Nephron (organoid): ENCODE results near the gene CEP19.
"Not testable (repeated sequence)": the region's sequence is repeated elsewhere in the genome, so short reads cannot be mapped to it uniquely, and the experiment has no call there.

Experiments
- H3K27ac Mint-ChIP-seq, 3 experiments: 2 replicates each; pipeline ENCODE4 v1.8.0; 2020; ENCODE audit warnings: mixed read lengths in 3 of 3, mild to moderate bottlenecking in 2 of 3, moderate library complexity in 1 of 3
- H3K27me3 Mint-ChIP-seq: 2 replicates; pipeline ENCODE4 v1.8.0; 2021; ENCODE audit warnings: low read depth, mild to moderate bottlenecking, moderate library complexity, mixed read lengths
- H3K36me3 Mint-ChIP-seq: 2 replicates; pipeline ENCODE4 v1.8.0; 2020; ENCODE audit warnings: low read depth, mixed read lengths
- H3K4me1 Mint-ChIP-seq: 2 replicates; pipeline ENCODE4 v1.8.0; 2020; ENCODE audit warnings: mixed read lengths
- H3K4me3 Mint-ChIP-seq, 3 experiments: 2 replicates each; pipeline ENCODE4 v1.8.0; 2020; ENCODE audit warnings: mild to moderate bottlenecking in 3 of 3, mixed read lengths in 3 of 3, moderate library complexity in 2 of 3
- H3K9me3 Mint-ChIP-seq: 2 replicates; pipeline ENCODE4 v1.8.0; 2020; ENCODE audit warnings: mixed read lengths
- TF ChIP-seq, protein P1 (sequence below), 3 experiments: fragments of 200-600 bp; sonication (generic); IDR thresholded peaks; one replicate each; pipeline ENCODE4 v1.5.0; 2021; ENCODE audit warnings: antibody characterized with exemption in 3 of 3; ENCODE audit not compliant: unreplicated experiment in 3 of 3

Gene CEP19

DNA sequence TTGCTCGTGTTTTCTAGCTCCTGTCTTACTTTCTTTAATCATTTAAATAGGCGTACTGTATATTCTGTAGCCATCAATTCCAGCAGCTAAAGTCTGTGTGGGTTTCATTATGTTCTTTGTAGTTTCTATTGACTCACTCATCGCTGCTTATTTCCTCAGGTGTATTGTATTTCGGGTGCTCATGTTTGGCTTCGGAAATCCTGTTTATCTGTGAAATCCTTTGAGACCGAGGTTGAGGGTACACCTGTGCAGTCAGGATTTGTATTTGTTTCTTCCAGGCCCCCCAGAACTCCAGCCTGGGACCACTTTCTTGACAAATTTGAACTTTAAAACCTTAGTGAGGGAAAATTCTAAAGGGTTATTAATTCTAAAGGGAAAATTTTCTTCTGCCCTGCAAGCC lies 25.6 kb upstream of the CEP19 start:
- Mint-ChIP-seq H3K4me3 (no peak overlapping the region), H3K27ac (no peak overlapping the region)

DNA sequence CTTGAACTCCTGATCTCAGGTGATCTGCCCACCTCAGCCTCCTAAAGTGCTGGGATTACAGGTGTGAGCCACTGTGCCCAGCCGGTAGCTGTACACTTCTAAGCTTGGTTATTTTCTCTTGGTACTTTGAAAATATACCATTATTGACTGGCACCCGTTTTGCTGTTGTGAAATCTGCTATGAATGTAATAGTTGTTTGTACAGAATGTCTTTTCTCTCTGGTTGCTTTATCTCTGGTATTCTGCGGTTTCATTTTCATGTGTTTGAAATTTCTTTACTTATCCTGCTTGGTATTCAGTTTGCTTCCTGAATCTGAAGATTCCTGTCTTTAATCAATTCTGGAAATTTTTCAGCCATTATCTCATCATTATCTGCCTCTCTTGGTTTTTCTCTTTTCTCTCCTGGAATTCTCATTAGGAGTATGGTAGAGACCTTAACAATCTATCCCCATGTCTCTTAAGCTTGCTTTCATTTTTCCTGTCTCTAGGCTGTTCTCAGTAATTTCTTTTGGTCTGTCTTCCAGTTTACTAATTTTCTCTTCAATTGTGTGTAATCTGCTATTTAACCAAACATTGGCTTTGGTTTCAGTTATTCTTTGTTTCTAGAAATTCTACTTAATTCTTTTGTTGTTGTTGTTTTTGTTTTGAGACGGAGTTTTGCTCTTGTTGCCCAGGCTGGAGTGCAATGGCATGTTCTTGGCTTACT lies 24.8 kb upstream of the CEP19 start:
- TF ChIP-seq, protein P1, sequence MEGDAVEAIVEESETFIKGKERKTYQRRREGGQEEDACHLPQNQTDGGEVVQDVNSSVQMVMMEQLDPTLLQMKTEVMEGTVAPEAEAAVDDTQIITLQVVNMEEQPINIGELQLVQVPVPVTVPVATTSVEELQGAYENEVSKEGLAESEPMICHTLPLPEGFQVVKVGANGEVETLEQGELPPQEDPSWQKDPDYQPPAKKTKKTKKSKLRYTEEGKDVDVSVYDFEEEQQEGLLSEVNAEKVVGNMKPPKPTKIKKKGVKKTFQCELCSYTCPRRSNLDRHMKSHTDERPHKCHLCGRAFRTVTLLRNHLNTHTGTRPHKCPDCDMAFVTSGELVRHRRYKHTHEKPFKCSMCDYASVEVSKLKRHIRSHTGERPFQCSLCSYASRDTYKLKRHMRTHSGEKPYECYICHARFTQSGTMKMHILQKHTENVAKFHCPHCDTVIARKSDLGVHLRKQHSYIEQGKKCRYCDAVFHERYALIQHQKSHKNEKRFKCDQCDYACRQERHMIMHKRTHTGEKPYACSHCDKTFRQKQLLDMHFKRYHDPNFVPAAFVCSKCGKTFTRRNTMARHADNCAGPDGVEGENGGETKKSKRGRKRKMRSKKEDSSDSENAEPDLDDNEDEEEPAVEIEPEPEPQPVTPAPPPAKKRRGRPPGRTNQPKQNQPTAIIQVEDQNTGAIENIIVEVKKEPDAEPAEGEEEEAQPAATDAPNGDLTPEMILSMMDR (IDR thresholded peaks at IDR 0.05; ENCODE audit: unreplicated experiment in 3 of 3): no peak
- peaks cover 45% of the 10 kb centered on the region for H3K36me3 Mint-ChIP-seq
- H3K4me1 Mint-ChIP-seq: peaks cover 10% of the 10 kb centered on the region
- no peak overlapping the region for H3K27ac Mint-ChIP-seq
- H3K27me3 Mint-ChIP-seq: no peaks in the 10 kb centered on the region
- peaks cover 5% of the 10 kb centered on the region for H3K9me3 Mint-ChIP-seq
- no peak overlapping the region for H3K4me3 Mint-ChIP-seq

More for the DNA sequence above, 25.6 kb upstream of the CEP19 start:
- Mint-ChIP-seq H3K27me3 (no peaks in the 10 kb centered on the region), H3K4me1 (peaks cover 12% of the 10 kb centered on the region), H3K36me3 (peaks cover 44% of the 10 kb centered on the region), H3K9me3 (peaks cover 5% of the 10 kb centered on the region)
- TF ChIP-seq, protein P1 (IDR thresholded peaks at IDR 0.05; ENCODE audit: unreplicated experiment in 3 of 3): no peak

DNA sequence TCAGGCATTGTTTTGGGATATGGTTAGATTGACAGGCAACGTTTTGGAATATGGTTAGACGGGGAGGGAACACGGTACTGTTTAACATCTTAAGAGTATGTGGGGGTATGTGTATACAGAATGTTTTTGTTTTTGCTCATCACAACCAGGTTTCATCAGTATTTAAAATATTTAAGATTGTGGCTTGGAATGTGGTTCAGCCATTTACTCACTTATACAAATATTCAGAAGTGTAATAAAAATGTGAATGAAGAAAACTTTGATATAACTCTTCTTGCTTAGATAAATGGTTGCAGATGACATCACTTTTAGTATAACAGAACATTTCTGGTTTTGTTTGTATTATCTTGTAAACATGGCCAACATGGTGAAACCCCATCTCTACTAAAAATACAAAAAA lies 23.7 kb upstream of the CEP19 start:
- peak overlapping the region in 1 of 3 experiments; percentile 44 for H3K4me3 Mint-ChIP-seq
- H3K9me3 Mint-ChIP-seq: peaks cover 5% of the 10 kb centered on the region
- TF ChIP-seq, protein P1 (IDR thresholded peaks at IDR 0.05; ENCODE audit: unreplicated experiment in 3 of 3): no peak
- H3K36me3 Mint-ChIP-seq: peaks cover 52% of the 10 kb centered on the region
- H3K4me1 Mint-ChIP-seq: no peaks in the 10 kb centered on the region
- H3K27me3 Mint-ChIP-seq: no peaks in the 10 kb centered on the region
- H3K27ac Mint-ChIP-seq: no peak overlapping the region

DNA sequence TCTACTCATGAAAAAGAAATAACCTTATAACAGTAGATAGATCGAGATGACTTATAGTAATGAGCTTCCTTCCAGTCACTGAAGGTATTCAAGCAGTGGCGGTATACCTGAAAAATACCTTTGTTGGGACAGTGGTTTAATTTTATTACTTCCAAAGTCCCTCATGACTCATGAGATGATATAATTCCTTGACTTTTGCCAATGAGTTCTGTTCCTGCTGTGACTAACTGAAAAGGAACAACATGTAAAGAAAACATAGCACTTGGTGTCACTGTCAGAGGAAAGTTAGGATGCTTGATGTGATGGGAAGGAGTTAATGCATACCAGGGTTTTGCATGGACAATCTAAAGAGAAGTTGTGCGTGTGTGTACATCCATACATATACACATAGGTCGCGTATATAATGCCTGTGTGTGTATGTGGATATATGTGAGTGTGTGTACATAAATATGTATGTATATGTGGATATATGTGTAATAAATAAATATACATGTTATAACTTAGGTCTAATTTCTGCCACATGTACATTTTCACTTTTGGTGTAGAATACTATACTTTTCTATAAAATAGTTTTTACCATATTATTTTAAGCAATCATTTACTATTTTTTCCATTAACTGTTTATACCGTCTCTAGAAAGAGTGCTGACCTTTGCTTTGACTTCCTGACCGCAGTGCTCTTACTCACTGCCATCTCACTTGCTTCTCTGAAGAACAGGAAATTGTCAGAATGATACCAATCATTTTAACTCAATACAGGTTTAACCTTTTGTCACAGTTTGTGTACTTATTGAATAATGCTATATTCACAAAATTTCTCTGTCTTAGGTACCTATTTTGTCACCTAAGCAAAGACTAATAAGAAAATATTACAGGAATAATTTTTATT lies 15.0 kb upstream of the CEP19 start:
- Mint-ChIP-seq H3K9me3 (no peaks in the 10 kb centered on the region), H3K4me3 (no peak overlapping the region), H3K4me1 (no peaks in the 10 kb centered on the region), H3K36me3 (peaks cover 44% of the 10 kb centered on the region), H3K27ac (no peak overlapping the region), H3K27me3 (no peaks in the 10 kb centered on the region)
- TF ChIP-seq, protein P1 (IDR thresholded peaks at IDR 0.05; ENCODE audit: unreplicated experiment in 3 of 3): no peak

DNA sequence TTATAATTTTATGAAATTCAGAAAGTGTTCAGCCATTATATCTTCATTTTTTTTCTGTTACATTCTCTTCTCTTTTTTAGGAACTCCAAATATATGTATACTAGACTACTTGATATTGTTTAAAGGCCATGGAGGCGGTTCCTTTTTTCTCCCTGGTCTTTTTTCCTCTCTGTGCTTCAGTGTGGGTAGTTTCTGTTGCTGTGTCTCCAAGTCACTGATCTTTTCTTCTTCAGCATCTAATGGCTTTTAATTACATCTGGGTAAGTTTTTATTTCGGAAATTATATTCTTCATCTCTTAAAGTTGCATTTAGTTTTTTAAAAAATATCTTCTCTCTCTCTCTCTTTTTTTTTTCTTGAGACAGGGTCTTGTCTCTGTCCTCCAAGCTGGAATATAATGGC lies 9.0 kb upstream of the CEP19 start:
- no peaks in the 10 kb centered on the region for H3K4me1 Mint-ChIP-seq
- H3K4me3 Mint-ChIP-seq: no peak overlapping the region
- TF ChIP-seq, protein P1 (IDR thresholded peaks at IDR 0.05; ENCODE audit: unreplicated experiment in 3 of 3): no peak
- H3K36me3 Mint-ChIP-seq: peaks cover 55% of the 10 kb centered on the region
- peaks cover 16% of the 10 kb centered on the region for H3K9me3 Mint-ChIP-seq
- H3K27me3 Mint-ChIP-seq: no peaks in the 10 kb centered on the region
- H3K27ac Mint-ChIP-seq: no peak overlapping the region

DNA sequence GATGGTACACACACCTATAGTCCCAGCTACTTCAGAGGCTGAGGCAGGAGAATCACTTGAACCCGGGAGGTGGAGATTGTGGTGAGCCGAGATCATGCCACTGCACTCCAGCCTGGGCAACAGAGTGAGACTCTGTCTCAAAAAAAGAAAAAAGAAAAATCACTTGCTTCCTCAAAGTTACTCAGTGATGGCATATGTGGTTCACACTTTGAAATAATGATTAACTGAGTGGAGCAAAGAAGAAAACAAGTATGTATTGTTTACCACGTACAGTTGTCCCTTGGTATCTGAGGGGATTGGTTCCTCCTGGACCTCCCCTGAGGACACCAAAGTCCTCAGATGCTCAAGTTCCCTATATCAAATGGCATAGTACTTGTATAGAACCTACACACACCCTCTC lies 5.1 kb upstream of the CEP19 start:
- H3K9me3 Mint-ChIP-seq: peaks cover 16% of the 10 kb centered on the region
- not testable (repeated sequence) for H3K27me3 Mint-ChIP-seq, H3K4me3 Mint-ChIP-seq

More for the DNA sequence above, 5.1 kb upstream of the CEP19 start:
- not testable (repeated sequence) for H3K27ac Mint-ChIP-seq, H3K4me1 Mint-ChIP-seq
- H3K36me3 Mint-ChIP-seq: peaks cover 41% of the 10 kb centered on the region
